Heart right ventricle (tissue), 16 donors: ENCODE measurements around the gene BRI3BP. TPM values are rescaled to one million over a fixed set of nuclear protein-coding genes. Genes with fewer than 3 reads are reported as not detected.

Source experiments
- ATAC-seq, 8 donors: fragments of 200-7000 bp; cut with Tn5 transposase; one replicate each; pipeline ENCODE4 v1.9.1; 2020; ENCODE audit warnings: mild to moderate bottlenecking in 8 of 8, moderate library complexity in 8 of 8, moderate number of reproducible peaks in 1 of 8
- DNase-seq, 2 donors: peaks; one replicate each; pipeline ENCODE4 v3.0.0-alpha.2; 2020
- H3K27ac ChIP-seq, 10 donors: fragments of 200-600 bp; sonication (generic) in 2 of 10; one replicate each; pipeline versions ENCODE4 v1.5.0 to v1.8.0; 2020 to 2022; ENCODE audit warnings: mild to moderate bottlenecking in 3 of 10
- H3K27me3 ChIP-seq, 7 donors: fragments of 200-600 bp; one replicate each; pipeline ENCODE4 v1.8.0; 2021 to 2022; ENCODE audit warnings: mild to moderate bottlenecking in 2 of 7
- H3K36me3 ChIP-seq, 9 donors: fragments of 200-600 bp; sonication (generic) in 1 of 9; one replicate each; pipeline versions ENCODE4 v1.5.0 to v1.8.0; 2020 to 2022; ENCODE audit warnings: mild to moderate bottlenecking in 2 of 9
- H3K4me1 ChIP-seq, 9 donors: fragments of 200-600 bp; sonication (generic) in 1 of 9; one replicate each; pipeline versions ENCODE4 v1.5.0 to v1.8.0; 2020 to 2022; ENCODE audit warnings: mild to moderate bottlenecking in 4 of 9
- H3K4me3 ChIP-seq, 10 donors: fragments of 200-600 bp; sonication (generic) in 2 of 10; one replicate each; pipeline versions ENCODE4 v1.5.0 to v1.8.0; 2020 to 2022; ENCODE audit warnings: mild to moderate bottlenecking in 7 of 10, moderate library complexity in 2 of 10
- H3K9me3 ChIP-seq, 11 donors: fragments of 200-600 bp in 10 of 11; sonication (generic) in 2 of 11; one replicate each; pipeline versions ENCODE4 v1.5.0 to v1.8.0; 2013 to 2022; ENCODE audit warnings: mild to moderate bottlenecking in 2 of 11, control low read depth in 1 of 11, moderate library complexity in 1 of 11
- WGBS, 2 donors: extraction: QIAGEN DNeasy Blood & Tissue Kit; methylation state at CpG; one replicate each; pipeline ENCODE4 v1.1.7; 2013; ENCODE audit warnings: inconsistent platforms in 1 of 2; 5-methylcytosine and 5-hydroxymethylcytosine counted together
- intact Hi-C, 10 donors: fragments of 100-400 bp; cut with DNase I; formaldehyde crosslinking; loops; one replicate each; pipeline versions ENCODE4 v1.11.1 to v1.14.2; 2022
- polyA plus RNA-seq, 2 donors: library from polyadenylated mRNA; stranded (reverse); fragments of 200-250 nt; gene quantifications; one replicate each; pipeline ENCODE4 v1.2.3, GENCODE V29; 2013
- total RNA-seq, 10 donors: library from RNA; stranded (reverse); fragmentation: NEBNext Ultra II Directional in 3 of 10; extraction: Animal tissue kit (Norgen Biotek cat#: 25700) in 3 of 10; gene quantifications; one replicate each; pipeline versions ENCODE4 v1.2.1 to v1.2.4, GENCODE V29; 2021 to 2023
- TF ChIP-seq, protein P1 (sequence below), 9 donors: fragments of 200-600 bp; sonication (generic) in 2 of 9; IDR thresholded peaks; one replicate each; pipeline versions ENCODE4 v1.5.0 to v1.8.0; 2021 to 2022; ENCODE audit warnings: antibody characterized with exemption in 9 of 9, mild to moderate bottlenecking in 5 of 9, moderate library complexity in 1 of 9
- donor health status: Arrhythmogenic right ventricular cardiomyopathy.
- donor health status: ischemic (EF 13 %, LVEDD 7.1; RV severe dilation, severe dysfunction).
- donor health status: healthy with polysubstance abuse.
- donor health status: DM: no; HTN: yes; CAD: no.
- donor health status: DM: no; HTN: no; CAD: no.
- donor health status: ischemic (EF 25% LVEDD 6.9; RV normal size, moderate dysfunction).
- donor health status: ischemic (EF 25% LVEDD 5.7; RV mildly dilated, moderate dysfunction).
- donor health status: healthy.
- donor health status: DM: yes; HTN: yes; CAD: no.
- donor health status: Ischemic cardiomyopathy.
- donor health status: ischemic (EF 35%, LVEDD 5.7; RV mildly dilated, moderate dysfunction).
- donor health status: nonischemic (EF 11% LVEDD 7.7; RV severe dilation, severe dysfunction).
- donor health status: DM: yes; HTN: yes; CAD: no.
- donor health status: PGD.
- donor health status: ischemic (EF 29% LVEDD 5.4; RV normal size, mild dysfunction).
- donor health status: nonischemic (EF 23%, LVEDD 6.1; RV moderate dilation, normal function).

The BRI3BP gene
- total and polyA plus RNA-seq, 12 donors = 1.3 to 4.9 (median 3.7) TPM

DNA sequence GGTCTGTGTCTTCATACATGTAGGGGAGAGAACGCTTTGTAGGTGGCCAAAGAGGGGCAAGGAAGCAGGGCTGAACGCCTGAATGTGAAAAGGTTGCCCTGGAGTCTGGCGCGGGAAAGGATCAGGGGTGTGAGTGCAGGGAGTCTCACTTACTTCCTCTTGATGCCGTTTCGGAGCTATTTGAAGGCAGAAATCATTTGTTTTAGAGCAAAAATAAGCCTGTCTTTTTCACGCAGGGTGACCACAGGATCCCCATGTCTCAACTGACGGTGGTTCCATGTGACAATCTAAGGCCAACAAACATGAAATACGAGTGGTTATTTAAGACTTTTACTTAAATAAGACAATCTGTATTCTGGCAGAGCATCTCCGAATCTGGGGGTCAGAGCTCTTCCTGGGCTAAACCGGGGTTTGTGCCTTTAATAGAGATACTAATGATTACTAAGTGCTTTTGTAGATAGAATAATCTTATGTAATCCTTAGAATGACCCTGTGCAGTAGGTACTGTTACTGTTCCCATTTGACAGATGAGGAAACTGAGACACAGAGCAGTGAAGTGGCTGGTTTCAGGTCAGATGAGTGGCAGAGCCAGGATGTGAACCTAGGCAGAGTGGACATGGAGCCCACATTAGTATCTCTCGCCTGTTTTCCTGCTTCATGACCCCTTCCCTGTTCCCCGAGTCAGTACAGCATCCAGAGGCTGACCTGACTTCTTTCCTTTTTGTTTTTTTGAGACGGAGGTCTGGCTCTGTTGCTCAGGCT is 1.9 kb downstream of the BRI3BP start:
- no peak for ATAC-seq
- Histone ChIP-seq H3K4me3 (peak overlapping the region in 3 of 10 donors; percentile 62 to 65 (median 63)), H3K9me3 (no peaks in the 10 kb centered on the region), H3K27me3 (no peaks in the 10 kb centered on the region), H3K36me3 (no peaks in the 10 kb centered on the region), H3K4me1 (peaks cover 0 to 37% (median 16%) of the 10 kb centered on the region in 9 donors), H3K27ac (peak overlapping the region in 1 of 10 donors; percentile 58)
- TF ChIP-seq, protein P1, sequence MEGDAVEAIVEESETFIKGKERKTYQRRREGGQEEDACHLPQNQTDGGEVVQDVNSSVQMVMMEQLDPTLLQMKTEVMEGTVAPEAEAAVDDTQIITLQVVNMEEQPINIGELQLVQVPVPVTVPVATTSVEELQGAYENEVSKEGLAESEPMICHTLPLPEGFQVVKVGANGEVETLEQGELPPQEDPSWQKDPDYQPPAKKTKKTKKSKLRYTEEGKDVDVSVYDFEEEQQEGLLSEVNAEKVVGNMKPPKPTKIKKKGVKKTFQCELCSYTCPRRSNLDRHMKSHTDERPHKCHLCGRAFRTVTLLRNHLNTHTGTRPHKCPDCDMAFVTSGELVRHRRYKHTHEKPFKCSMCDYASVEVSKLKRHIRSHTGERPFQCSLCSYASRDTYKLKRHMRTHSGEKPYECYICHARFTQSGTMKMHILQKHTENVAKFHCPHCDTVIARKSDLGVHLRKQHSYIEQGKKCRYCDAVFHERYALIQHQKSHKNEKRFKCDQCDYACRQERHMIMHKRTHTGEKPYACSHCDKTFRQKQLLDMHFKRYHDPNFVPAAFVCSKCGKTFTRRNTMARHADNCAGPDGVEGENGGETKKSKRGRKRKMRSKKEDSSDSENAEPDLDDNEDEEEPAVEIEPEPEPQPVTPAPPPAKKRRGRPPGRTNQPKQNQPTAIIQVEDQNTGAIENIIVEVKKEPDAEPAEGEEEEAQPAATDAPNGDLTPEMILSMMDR (IDR thresholded peaks at IDR 0.05) = no peak
- DNase-seq = no peak
- 84% methylated on average over 14 of the region's 14 CpGs for WGBS, 2 donors
- intact Hi-C loops = loop anchor here in 1 of 10 donors (10.0 kb wide), 1 partner anchor 49 kb away; no protein-coding TSS in a partner anchor

DNA sequence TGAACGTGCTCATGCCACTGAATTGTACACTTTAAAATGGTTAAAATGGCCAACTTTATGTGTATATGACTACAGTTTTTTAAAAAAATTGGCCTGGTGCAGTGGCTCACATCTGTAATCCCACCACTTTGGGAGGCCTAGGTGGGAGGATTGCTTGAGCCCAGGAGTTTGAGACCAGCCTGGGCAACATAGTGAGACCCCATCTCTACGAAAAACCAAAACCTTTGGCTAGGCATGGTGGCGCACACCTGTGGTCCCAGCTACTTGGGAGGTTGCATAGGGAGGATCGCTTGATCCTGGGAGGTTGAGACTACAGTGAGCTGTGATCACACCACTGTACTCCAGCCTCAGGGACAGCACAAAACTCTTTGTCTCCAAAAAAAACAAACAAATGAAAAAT is 5.3 kb downstream of the BRI3BP start:
- DNase-seq (no peak), ATAC-seq (no peak)
- Histone ChIP-seq H3K4me1 (peaks cover 0 to 29% (median 9%) of the 10 kb centered on the region in 9 donors), H3K27me3 (no peaks in the 10 kb centered on the region), H3K36me3 (no peaks in the 10 kb centered on the region), H3K27ac (no peak overlapping the region), H3K4me3 (no peak overlapping the region), H3K9me3 (no peaks in the 10 kb centered on the region)
- TF ChIP-seq, protein P1 (IDR thresholded peaks at IDR 0.05) = no peak
- 83 to 95% methylated on average over 4 of the region's 4 CpGs for WGBS, 2 donors
- intact Hi-C loops = loop anchor here in 1 of 10 donors (10.0 kb wide), 1 partner anchor 46 kb away; no protein-coding TSS in a partner anchor

DNA sequence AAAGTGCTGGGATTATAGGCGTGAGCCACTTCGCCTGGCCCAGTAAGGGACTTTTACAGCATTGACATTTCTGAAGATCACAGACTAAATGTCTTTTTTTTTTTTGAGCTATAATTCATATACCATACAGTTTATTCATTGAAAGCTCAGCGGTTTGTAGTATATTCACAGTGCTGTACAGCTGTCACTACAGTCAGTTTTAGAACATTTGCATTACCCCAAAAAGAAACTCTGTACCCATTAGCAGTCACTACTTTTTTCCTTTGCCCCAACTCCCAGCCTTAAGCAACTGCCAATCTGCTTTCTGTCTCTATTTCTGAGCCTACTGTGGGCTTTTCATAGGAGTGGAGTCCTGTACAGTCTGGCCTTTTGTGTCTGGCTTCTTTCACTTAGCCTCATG is 8.2 kb downstream of the BRI3BP start:
- WGBS, 2 donors = 98 to 100% methylated on average over 3 of the region's 3 CpGs
- ATAC-seq = no peak
- DNase-seq = no peak
- H3K4me1 ChIP-seq = peaks cover 0 to 4% (median 0%) of the 10 kb centered on the region in 9 donors
- intact Hi-C loops = no loop called here
- H3K27me3 ChIP-seq = no peaks in the 10 kb centered on the region
- no peaks in the 10 kb centered on the region for H3K36me3 ChIP-seq
- H3K4me3 ChIP-seq = no peak overlapping the region
- TF ChIP-seq, protein P1 (IDR thresholded peaks at IDR 0.05) = no peak
- H3K27ac ChIP-seq = no peak overlapping the region
- H3K9me3 ChIP-seq = no peaks in the 10 kb centered on the region

DNA sequence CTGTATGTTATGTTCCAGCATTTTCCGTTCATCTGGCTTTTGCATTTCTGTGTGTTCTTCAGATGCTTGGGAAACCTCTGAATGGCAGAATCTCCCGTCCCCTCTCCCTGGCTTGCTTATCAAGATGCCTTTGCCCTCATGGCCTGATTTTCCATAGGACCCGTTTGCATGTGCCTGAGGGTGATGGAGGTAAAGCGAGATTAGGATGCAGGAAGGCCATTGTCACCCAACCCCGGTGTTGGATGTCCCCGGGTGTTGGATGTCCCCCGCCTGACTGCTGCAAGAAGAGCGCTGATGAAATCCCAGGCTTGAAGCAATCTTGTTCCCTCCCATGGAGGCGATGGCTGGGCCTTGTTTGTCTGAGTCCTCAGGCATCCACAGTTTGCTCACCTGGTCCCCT is 9.6 kb downstream of the BRI3BP start:
- intact Hi-C loops = no loop called here
- Histone ChIP-seq H3K9me3 (no peaks in the 10 kb centered on the region), H3K4me1 (no peaks in the 10 kb centered on the region), H3K27me3 (no peaks in the 10 kb centered on the region), H3K36me3 (no peaks in the 10 kb centered on the region), H3K27ac (no peak overlapping the region), H3K4me3 (no peak overlapping the region)
- DNase-seq (no peak), ATAC-seq (no peak)
- 82 to 92% methylated on average over 9 of the region's 9 CpGs for WGBS, 2 donors
- TF ChIP-seq, protein P1 (IDR thresholded peaks at IDR 0.05) = no peak
